Coronary artery (tissue), 2 donors: Measurements from ENCODE around the gene ARHGDIA.
"Not testable (repeated sequence)": the region's sequence is repeated elsewhere in the genome, so short reads cannot be mapped to it uniquely, and the experiment has no call there.

Source experiments
- DNase-seq: peaks from one replicate; pipeline ENCODE4 v3.0.0-alpha.2; 2017; ENCODE audit warnings: low spot score
- H3K27ac ChIP-seq, 2 donors: fragments of 200-600 bp; sonication (generic); one replicate each; pipeline ENCODE4 v1.5.1; 2016 to 2019
- H3K4me3 ChIP-seq: fragments of 200-600 bp; sonication (generic); 2 replicates; pipeline ENCODE4 v1.5.1; 2016; ENCODE audit warnings: mild to moderate bottlenecking, moderate library complexity
- TF ChIP-seq, protein P1 (sequence below): fragments of 200-600 bp; sonication (generic); IDR thresholded peaks from one replicate; pipeline ENCODE4 v1.5.1; 2019; ENCODE audit warnings: antibody characterized with exemption

The ARHGDIA gene

GRCh38 chr17:81843713-81844326 lies 27.3 kb downstream of the ARHGDIA start:
- Histone ChIP-seq H3K27ac (no peak overlapping the region), H3K4me3 (no peak overlapping the region)
- TF ChIP-seq, protein P1, sequence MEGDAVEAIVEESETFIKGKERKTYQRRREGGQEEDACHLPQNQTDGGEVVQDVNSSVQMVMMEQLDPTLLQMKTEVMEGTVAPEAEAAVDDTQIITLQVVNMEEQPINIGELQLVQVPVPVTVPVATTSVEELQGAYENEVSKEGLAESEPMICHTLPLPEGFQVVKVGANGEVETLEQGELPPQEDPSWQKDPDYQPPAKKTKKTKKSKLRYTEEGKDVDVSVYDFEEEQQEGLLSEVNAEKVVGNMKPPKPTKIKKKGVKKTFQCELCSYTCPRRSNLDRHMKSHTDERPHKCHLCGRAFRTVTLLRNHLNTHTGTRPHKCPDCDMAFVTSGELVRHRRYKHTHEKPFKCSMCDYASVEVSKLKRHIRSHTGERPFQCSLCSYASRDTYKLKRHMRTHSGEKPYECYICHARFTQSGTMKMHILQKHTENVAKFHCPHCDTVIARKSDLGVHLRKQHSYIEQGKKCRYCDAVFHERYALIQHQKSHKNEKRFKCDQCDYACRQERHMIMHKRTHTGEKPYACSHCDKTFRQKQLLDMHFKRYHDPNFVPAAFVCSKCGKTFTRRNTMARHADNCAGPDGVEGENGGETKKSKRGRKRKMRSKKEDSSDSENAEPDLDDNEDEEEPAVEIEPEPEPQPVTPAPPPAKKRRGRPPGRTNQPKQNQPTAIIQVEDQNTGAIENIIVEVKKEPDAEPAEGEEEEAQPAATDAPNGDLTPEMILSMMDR: no peak
- no peak for DNase-seq

- Histone ChIP-seq H3K4me3 (no peak overlapping the region), H3K27ac (no peak overlapping the region)
- DNase-seq: no peak
- TF ChIP-seq, protein P1: no peak
Observed at GRCh38 chr17:81842725-81843504, 28.2 kb downstream of the ARHGDIA start.

DNA sequence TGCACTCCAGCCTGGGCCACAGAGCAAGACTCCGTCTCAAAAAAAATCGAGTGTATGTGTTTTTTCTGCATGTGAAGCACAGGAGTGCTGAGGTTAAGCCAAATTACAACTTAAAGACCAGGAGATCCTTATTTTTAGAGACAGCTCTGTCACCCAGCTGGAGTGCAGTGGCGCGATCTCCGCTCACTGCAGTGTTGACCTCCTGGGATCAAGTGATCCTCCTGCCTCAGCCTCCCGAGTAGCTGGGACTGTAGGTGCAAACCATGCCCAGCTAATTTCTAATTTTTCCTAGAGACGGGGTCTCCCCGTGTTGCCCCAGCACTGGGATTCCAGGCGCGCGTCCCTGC lies 28.8 kb downstream of the ARHGDIA start:
- Histone ChIP-seq H3K27ac (no peak overlapping the region), H3K4me3 (no peak overlapping the region)
- TF ChIP-seq, protein P1: no peak
- no peak for DNase-seq

DNA sequence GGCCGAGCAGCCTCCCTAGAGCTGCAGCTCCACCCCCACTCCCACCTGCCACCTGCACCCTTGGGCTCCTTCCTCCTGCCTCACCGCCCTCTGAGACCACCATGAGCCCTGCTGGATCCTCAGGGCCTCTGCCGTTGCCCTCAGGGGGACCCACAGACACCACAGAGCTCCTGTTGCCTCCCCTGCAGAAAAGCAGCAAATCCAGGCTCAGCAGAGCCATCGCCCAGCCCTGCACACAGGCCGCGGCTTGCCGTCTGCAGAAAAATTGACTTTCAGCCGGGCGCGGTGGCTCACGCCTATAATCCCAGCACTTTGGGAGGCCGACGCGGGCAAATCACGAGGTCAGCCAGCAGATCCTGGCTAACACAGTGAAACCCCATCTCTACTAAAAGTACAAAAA lies 29.3 kb downstream of the ARHGDIA start:
- H3K27ac ChIP-seq: no peak overlapping the region
- TF ChIP-seq, protein P1: no peak
- no peak for DNase-seq
- H3K4me3 ChIP-seq: no peak overlapping the region

- no peak overlapping the region for H3K27ac ChIP-seq
- TF ChIP-seq, protein P1: no peak
- no peak for DNase-seq
- no peak overlapping the region for H3K4me3 ChIP-seq
Observed at GRCh38 chr17:81840826-81841778, 30.0 kb downstream of the ARHGDIA start.

DNA sequence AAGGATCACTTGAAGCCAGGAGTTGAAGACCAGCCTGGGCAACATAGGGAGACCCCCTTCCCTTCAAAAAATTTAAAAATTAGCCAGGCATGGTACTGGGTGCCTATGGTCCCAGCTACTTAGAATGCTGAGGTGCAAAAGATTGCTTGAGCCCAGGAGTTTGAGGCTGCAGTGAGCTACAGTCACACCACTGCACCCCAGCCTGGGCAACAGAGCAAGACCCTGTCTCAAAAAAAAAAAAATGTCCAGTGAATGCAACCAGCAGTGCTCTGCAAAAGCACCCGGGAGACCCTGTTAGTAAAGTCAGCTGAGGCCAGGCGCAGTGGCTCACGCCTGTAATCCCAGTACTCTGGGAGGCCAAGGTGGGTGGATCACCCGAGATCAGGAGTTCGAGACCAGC lies 31.1 kb downstream of the ARHGDIA start:
- not testable (repeated sequence) for DNase-seq, H3K27ac ChIP-seq, H3K4me3 ChIP-seq

DNA sequence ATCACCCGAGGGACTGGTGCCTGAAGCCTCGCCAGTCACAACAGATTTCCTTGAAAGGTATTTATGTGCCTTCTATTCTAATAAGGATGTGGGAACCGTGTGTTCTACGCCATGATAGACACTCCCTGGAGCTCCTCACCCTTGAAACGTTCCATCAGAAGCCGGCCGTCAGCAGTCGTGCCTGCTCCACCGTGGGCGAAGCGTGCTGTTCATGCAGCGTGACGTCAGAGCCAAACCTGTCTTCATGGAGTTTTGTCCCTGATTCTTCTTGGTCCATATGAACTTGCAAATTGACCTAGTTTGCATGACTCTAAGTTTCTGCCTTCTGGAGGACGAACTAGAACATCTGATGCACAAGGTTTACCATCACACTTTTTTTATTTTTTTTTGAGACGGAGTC lies 31.8 kb downstream of the ARHGDIA start:
- TF ChIP-seq, protein P1: no peak
- no peak for DNase-seq
- H3K27ac ChIP-seq: no peak overlapping the region
- no peak overlapping the region for H3K4me3 ChIP-seq
